NT2/D1 (cell line): ENCODE results near the gene LIME1.

ENCODE experiments used
- SUZ12 ChIP-seq: IDR thresholded peaks from 2 replicates; pipeline ENCODE4 v1.6.1; 2011; ENCODE audit not compliant: insufficient read length, insufficient read depth; ENCODE audit errors: extremely low read depth
- YY1 ChIP-seq: IDR thresholded peaks from 2 replicates; pipeline ENCODE4 v1.6.1; 2011; ENCODE audit not compliant: insufficient read length, insufficient read depth
- ZNF274 ChIP-seq: IDR thresholded peaks from 2 replicates; pipeline ENCODE4 v1.6.1; 2011; ENCODE audit warnings: mild to moderate bottlenecking, low read depth, low read length

DNA sequence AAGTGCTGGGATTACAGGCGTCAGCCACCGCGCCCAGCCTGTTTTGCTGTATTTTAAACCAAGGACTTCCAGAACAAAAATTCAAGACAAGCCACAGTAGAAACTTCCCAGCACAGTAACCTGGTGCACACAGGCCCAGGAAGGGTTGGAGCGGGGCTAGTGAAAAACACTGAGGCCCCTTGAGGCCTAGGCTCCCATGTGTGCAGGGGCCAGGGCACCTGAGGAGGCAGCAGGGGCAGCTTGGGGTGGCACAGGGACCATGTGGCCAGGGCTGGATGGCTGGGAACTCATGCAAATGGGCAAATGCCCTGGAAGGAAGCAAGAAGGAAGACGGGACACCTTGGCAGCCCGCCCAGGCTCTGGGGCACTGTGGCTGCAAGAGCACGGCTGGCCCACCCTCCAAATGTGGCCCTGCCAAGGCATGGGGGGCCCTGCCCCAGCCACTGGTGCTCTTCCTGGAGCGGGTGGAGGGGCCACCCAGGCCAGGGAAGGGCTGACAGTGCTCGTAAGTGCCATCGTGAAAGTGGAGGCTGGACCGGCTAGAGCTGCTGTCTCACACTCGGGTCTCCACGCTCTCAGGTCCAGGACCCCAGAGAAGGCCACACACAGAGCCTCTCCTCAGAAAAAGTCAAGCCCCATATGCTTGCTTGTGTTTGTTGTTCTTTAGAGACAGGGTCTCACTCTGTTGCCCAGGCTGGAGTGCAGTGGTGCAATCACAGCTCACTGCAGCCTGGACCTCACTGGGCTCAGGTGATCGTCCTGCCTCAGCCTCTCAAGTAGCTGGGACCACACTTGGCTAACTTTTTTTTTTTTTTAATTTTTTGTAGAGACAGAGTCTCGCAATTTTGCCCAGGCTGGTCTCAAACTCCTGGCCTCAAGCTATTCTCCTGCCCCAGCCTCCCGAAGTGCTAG lies 13.4 kb downstream of the LIME1 start:
- TF ChIP-seq YY1 (no peak), ZNF274 (no peak), SUZ12 (no peak)
